GM12878 (cell line): ENCODE data around the gene IFIT3. TPM values are rescaled to one million over a fixed set of nuclear protein-coding genes. Genes with fewer than 3 reads are reported as not detected.

Experiments used
- CBX3 ChIP-seq: fragments of 200-600 bp; sonication (generic); IDR thresholded peaks from 2 replicates; pipeline ENCODE4 v1.6.1; 2016; ENCODE audit warnings: low read depth, borderline replicate concordance
- EGR1 ChIP-seq, 2 experiments: IDR thresholded peaks; 1 replicate in 1 of 2; 2 replicates in 1 of 2; pipeline ENCODE4 v1.6.1; 2011 to 2012; ENCODE audit warnings: low read depth in 2 of 2, low read length in 2 of 2, borderline replicate concordance in 1 of 2, mild to moderate bottlenecking in 1 of 2, moderate library complexity in 1 of 2
- ESRRA ChIP-seq: IDR thresholded peaks from 2 replicates; pipeline ENCODE4 v1.6.1; 2012; ENCODE audit warnings: mild to moderate bottlenecking, low read length, improper control_type of control experiment
- EZH2 ChIP-seq: IDR thresholded peaks from 2 replicates; pipeline ENCODE4 v1.6.1; 2012; ENCODE audit warnings: low read depth, mild to moderate bottlenecking, control low read depth, inconsistent platforms, low read length, borderline replicate concordance; ENCODE audit not compliant: control insufficient read depth
- GABPA ChIP-seq: IDR thresholded peaks from 2 replicates; pipeline ENCODE4 v1.6.1; 2014; ENCODE audit warnings: antibody characterized with exemption, low read depth, mild to moderate bottlenecking, inconsistent platforms
- HDAC2 ChIP-seq: fragments of 200-600 bp; sonication (generic); IDR thresholded peaks from 2 replicates; pipeline ENCODE4 v1.6.1; 2017
- MEF2B ChIP-seq: fragments of 450-650 bp; IDR thresholded peaks from 2 replicates; pipeline ENCODE4 v1.6.1; 2018; ENCODE audit warnings: mild to moderate bottlenecking, moderate library complexity; ENCODE audit not compliant: partially characterized antibody, poor library complexity, severe bottlenecking
- MTA2 ChIP-seq: fragments of 450-650 bp; IDR thresholded peaks from 2 replicates; pipeline ENCODE4 v1.6.1; 2016; ENCODE audit warnings: low read depth, mild to moderate bottlenecking, moderate library complexity
- NFYB ChIP-seq: IDR thresholded peaks from 2 replicates; pipeline ENCODE4 v1.6.1; 2011; ENCODE audit warnings: low read depth, mild to moderate bottlenecking, low read length, improper control_type of control experiment, moderate library complexity; ENCODE audit not compliant: insufficient read depth
- NR2F1 ChIP-seq: fragments of 450-650 bp; conservative IDR thresholded peaks from 2 replicates; pipeline ENCODE4 v1.6.1; 2017; ENCODE audit warnings: mild to moderate bottlenecking
- PML ChIP-seq: IDR thresholded peaks from 2 replicates; pipeline ENCODE4 v1.6.1; 2012; ENCODE audit warnings: low read length, inconsistent platforms
- POLR2AphosphoS5 ChIP-seq: IDR thresholded peaks from 2 replicates; pipeline ENCODE4 v1.6.1; 2011; ENCODE audit warnings: mild to moderate bottlenecking, low read length, inconsistent platforms
- RAD51 ChIP-seq: fragments of 450-650 bp; IDR thresholded peaks from 2 replicates; pipeline ENCODE4 v1.6.1; 2016; ENCODE audit warnings: moderate library complexity, mild to moderate bottlenecking, inconsistent platforms
- REST ChIP-seq: IDR thresholded peaks from 2 replicates; pipeline ENCODE4 v1.6.1; 2012; ENCODE audit warnings: mild to moderate bottlenecking, low read depth, low read length
- RUNX3 ChIP-seq: IDR thresholded peaks from 2 replicates; pipeline ENCODE4 v1.6.1; 2012; ENCODE audit warnings: low read length, inconsistent platforms
- SMC3 ChIP-seq: IDR thresholded peaks from 2 replicates; pipeline ENCODE4 v1.6.1; 2011; ENCODE audit warnings: low read length, improper control_type of control experiment, borderline replicate concordance
- SRF ChIP-seq, 2 experiments: IDR thresholded peaks; 2 replicates each; pipeline ENCODE4 v1.6.1; 2011; ENCODE audit warnings: low read depth in 2 of 2, low read length in 2 of 2, mild to moderate bottlenecking in 1 of 2, moderate library complexity in 1 of 2
- YY1 ChIP-seq: IDR thresholded peaks from 2 replicates; pipeline ENCODE4 v1.6.1; 2011; ENCODE audit warnings: low read depth, mild to moderate bottlenecking, low read length
- ZBTB33 ChIP-seq: fragments of 450-650 bp; IDR thresholded peaks from 2 replicates; pipeline ENCODE4 v1.6.1; 2017; ENCODE audit warnings: mild to moderate bottlenecking
- polyA plus RNA-seq, 11 experiments: library from polyadenylated mRNA; depleted of rRNA in 4 of 11; unstranded in 6 of 11; stranded (reverse) in 5 of 11; fragments of >200 nt; fragmentation: Nextera tagmentation in 4 of 11; fragmentation: Illumina TruSeq in 1 of 11; extraction: Ambion mirVana in 4 of 11; extraction: Trizol in 1 of 11; gene quantifications; 1 replicate in 1 of 11; 2 replicates in 10 of 11; pipeline versions ENCODE4 v1.2.1 to v1.2.3, GENCODE V29; 2011 to 2016; ENCODE audit warnings: inconsistent platforms in 2 of 11, missing spikeins in 2 of 11, low read depth in 1 of 11
- total RNA-seq, 4 experiments: library from RNA; depleted of rRNA in 3 of 4; stranded (reverse); fragments of >200 nt in 3 of 4; fragmentation: Illumina TruSeq in 1 of 4; extraction: Trizol in 1 of 4; gene quantifications; 2 replicates each; pipeline versions ENCODE4 v1.2.1 to v1.2.3, GENCODE V29; 2013 to 2021
- TF ChIP-seq, protein P1 (sequence below): fragments of 450-650 bp; IDR thresholded peaks from 2 replicates; pipeline ENCODE4 v1.6.1; 2017; ENCODE audit warnings: mild to moderate bottlenecking, low read depth, inconsistent platforms; ENCODE audit not compliant: poor library complexity, severe bottlenecking
- TF ChIP-seq, protein P2 (sequence below): fragments of 450-650 bp; IDR thresholded peaks from 2 replicates; pipeline ENCODE4 v1.6.1; 2018; ENCODE audit warnings: mild to moderate bottlenecking, low read depth, moderate library complexity; ENCODE audit not compliant: partially characterized antibody

Gene IFIT3
- total and polyA plus RNA-seq, 10 of the 15 experiments (the other 5 are each of a cell fraction or from before 2014, with no cell fraction given) = 27.0 to 70.2 (median 51.1) TPM

DNA sequence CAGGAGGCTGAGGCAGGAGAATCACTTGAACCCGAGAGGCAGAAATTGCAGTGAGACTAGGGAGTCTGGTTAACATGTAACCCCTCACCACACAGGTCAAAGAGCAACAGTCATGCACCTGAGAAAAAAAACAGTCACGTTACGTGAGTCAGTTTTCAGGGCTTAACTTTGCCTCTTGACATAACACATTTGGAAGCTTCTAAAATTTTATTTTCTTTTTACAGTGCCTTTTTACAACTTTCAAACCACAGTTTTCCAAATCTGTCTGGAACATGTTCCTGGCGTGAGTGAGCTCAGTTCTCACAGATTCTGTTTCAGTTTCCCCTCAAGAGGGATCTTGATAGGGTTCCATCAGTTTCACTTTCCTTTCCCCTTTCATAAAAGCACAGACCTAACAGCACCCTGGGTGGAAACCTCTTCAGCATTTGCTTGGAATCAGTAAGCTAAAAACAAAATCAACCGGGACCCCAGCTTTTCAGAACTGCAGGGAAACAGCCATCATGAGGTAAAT is 4.4 kb downstream of the IFIT3 start (continued):
- TF ChIP-seq SMC3 = no peak
- no peak for TF ChIP-seq GABPA
- TF ChIP-seq ESRRA = no peak
- TF ChIP-seq PML = 0 out of 2 replicates have a peak, but pooled peaks have one; percentile 52
- peak; percentile 54 for TF ChIP-seq MEF2B
- TF ChIP-seq, protein P1, sequence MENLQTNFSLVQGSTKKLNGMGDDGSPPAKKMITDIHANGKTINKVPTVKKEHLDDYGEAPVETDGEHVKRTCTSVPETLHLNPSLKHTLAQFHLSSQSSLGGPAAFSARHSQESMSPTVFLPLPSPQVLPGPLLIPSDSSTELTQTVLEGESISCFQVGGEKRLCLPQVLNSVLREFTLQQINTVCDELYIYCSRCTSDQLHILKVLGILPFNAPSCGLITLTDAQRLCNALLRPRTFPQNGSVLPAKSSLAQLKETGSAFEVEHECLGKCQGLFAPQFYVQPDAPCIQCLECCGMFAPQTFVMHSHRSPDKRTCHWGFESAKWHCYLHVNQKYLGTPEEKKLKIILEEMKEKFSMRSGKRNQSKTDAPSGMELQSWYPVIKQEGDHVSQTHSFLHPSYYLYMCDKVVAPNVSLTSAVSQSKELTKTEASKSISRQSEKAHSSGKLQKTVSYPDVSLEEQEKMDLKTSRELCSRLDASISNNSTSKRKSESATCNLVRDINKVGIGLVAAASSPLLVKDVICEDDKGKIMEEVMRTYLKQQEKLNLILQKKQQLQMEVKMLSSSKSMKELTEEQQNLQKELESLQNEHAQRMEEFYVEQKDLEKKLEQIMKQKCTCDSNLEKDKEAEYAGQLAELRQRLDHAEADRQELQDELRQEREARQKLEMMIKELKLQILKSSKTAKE = peak; percentile 92
- no peak for TF ChIP-seq EZH2
- TF ChIP-seq EGR1 (IDR thresholded peaks at IDR 0.05; ENCODE audit: borderline replicate concordance in 1 of 2, low read depth in 2 of 2, low read length in 2 of 2) = no peak
- TF ChIP-seq YY1 = no peak
- TF ChIP-seq RAD51 = peak; percentile 15; the same call in 1 of the 2 replicates
- peak; percentile 64 for TF ChIP-seq RUNX3
- no peak for TF ChIP-seq CBX3
- peak; percentile 99 for TF ChIP-seq NR2F1
- TF ChIP-seq, protein P2, sequence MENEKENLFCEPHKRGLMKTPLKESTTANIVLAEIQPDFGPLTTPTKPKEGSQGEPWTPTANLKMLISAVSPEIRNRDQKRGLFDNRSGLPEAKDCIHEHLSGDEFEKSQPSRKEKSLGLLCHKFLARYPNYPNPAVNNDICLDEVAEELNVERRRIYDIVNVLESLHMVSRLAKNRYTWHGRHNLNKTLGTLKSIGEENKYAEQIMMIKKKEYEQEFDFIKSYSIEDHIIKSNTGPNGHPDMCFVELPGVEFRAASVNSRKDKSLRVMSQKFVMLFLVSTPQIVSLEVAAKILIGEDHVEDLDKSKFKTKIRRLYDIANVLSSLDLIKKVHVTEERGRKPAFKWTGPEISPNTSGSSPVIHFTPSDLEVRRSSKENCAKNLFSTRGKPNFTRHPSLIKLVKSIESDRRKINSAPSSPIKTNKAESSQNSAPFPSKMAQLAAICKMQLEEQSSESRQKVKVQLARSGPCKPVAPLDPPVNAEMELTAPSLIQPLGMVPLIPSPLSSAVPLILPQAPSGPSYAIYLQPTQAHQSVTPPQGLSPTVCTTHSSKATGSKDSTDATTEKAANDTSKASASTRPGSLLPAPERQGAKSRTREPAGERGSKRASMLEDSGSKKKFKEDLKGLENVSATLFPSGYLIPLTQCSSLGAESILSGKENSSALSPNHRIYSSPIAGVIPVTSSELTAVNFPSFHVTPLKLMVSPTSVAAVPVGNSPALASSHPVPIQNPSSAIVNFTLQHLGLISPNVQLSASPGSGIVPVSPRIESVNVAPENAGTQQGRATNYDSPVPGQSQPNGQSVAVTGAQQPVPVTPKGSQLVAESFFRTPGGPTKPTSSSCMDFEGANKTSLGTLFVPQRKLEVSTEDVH = no peak
- no peak for TF ChIP-seq SRF (IDR thresholded peaks at IDR 0.05; ENCODE audit: low read depth in 2 of 2, low read length in 2 of 2)
- peak; percentile 84 for TF ChIP-seq POLR2AphosphoS5
- no peak for TF ChIP-seq REST
- no peak for TF ChIP-seq HDAC2
- no peak for TF ChIP-seq ZBTB33
- no peak for TF ChIP-seq NFYB
- TF ChIP-seq MTA2 = peak; percentile 66
